SU-DHL-6 (cell line): ENCODE measurements around the gene ATXN7L1.

Experiments used
- CTCF ChIP-seq: fragments of 200-600 bp; sonication (generic); IDR thresholded peaks from one replicate; pipeline ENCODE4 v1.5.1; 2017; ENCODE audit warnings: antibody characterized with exemption, mild to moderate bottlenecking, low read length, moderate library complexity; ENCODE audit not compliant: insufficient read depth, poor library complexity, severe bottlenecking
- EZH2phosphoT487 ChIP-seq: fragments of 200-600 bp; sonication (generic), shearing (Covaris generic); conservative IDR thresholded peaks from 2 replicates; pipeline ENCODE4 v1.6.1; 2018; ENCODE audit warnings: mild to moderate bottlenecking, antibody characterized with exemption, low read length, moderate library complexity, mixed read lengths

GRCh38 chr7:105565190-105565589 lies 311.2 kb downstream of the ATXN7L1 start:
- TF ChIP-seq CTCF (no peak), EZH2phosphoT487 (no peak)
